ENCODE measurements around the gene LMO1.

Gene LMO1

DNA sequence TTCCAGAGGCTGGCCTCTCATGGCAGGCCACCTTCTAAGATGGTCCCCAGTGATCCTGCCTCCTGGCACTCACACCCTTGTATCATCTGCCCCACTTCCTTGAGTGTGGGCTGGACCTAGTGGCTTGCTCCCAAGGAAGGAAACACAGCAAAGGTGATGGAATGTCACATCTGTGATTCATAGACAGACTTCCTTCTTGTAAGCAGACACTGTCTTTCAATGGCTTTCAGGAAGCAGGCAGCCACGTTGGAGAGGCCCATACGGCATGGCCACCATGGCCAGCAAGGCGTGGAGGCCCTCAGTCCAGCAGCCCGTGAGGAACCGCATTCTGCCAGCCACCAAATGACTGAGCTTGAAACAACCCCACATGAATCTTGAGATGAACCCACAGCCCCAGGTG is 11.3 kb downstream of the LMO1 start:
- Histone ChIP-seq H3K27ac (replicated peaks) (no peak overlapping the region), H3K27me3 (ENCODE audit: insufficient read depth, poor library complexity, severe bottlenecking) (no peaks in the 10 kb centered on the region), H3K4me3 (replicated peaks; ENCODE audit: insufficient read depth, low read length) (no peak overlapping the region)
- no peak for TF ChIP-seq POLR2AphosphoS5 (IDR thresholded peaks at IDR 0.05; ENCODE audit: low read depth)
- no peak for TF ChIP-seq GABPA (IDR thresholded peaks at IDR 0.05; ENCODE audit: low read depth)
- TF ChIP-seq, protein P1, sequence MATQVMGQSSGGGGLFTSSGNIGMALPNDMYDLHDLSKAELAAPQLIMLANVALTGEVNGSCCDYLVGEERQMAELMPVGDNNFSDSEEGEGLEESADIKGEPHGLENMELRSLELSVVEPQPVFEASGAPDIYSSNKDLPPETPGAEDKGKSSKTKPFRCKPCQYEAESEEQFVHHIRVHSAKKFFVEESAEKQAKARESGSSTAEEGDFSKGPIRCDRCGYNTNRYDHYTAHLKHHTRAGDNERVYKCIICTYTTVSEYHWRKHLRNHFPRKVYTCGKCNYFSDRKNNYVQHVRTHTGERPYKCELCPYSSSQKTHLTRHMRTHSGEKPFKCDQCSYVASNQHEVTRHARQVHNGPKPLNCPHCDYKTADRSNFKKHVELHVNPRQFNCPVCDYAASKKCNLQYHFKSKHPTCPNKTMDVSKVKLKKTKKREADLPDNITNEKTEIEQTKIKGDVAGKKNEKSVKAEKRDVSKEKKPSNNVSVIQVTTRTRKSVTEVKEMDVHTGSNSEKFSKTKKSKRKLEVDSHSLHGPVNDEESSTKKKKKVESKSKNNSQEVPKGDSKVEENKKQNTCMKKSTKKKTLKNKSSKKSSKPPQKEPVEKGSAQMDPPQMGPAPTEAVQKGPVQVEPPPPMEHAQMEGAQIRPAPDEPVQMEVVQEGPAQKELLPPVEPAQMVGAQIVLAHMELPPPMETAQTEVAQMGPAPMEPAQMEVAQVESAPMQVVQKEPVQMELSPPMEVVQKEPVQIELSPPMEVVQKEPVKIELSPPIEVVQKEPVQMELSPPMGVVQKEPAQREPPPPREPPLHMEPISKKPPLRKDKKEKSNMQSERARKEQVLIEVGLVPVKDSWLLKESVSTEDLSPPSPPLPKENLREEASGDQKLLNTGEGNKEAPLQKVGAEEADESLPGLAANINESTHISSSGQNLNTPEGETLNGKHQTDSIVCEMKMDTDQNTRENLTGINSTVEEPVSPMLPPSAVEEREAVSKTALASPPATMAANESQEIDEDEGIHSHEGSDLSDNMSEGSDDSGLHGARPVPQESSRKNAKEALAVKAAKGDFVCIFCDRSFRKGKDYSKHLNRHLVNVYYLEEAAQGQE (IDR thresholded peaks at IDR 0.05; ENCODE audit: insufficient replicate concordance, low read depth), result no peak
- TF ChIP-seq, protein P2, sequence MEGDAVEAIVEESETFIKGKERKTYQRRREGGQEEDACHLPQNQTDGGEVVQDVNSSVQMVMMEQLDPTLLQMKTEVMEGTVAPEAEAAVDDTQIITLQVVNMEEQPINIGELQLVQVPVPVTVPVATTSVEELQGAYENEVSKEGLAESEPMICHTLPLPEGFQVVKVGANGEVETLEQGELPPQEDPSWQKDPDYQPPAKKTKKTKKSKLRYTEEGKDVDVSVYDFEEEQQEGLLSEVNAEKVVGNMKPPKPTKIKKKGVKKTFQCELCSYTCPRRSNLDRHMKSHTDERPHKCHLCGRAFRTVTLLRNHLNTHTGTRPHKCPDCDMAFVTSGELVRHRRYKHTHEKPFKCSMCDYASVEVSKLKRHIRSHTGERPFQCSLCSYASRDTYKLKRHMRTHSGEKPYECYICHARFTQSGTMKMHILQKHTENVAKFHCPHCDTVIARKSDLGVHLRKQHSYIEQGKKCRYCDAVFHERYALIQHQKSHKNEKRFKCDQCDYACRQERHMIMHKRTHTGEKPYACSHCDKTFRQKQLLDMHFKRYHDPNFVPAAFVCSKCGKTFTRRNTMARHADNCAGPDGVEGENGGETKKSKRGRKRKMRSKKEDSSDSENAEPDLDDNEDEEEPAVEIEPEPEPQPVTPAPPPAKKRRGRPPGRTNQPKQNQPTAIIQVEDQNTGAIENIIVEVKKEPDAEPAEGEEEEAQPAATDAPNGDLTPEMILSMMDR (IDR thresholded peaks at IDR 0.05; ENCODE audit: insufficient read depth, low read length), result no peak
- no peak for TF ChIP-seq SPI1 (IDR thresholded peaks at IDR 0.05; ENCODE audit: borderline replicate concordance, low read depth)
- DNase-seq (ENCODE audit: low read depth in 1 of 2, low spot score in 1 of 2), result no peak

DNA sequence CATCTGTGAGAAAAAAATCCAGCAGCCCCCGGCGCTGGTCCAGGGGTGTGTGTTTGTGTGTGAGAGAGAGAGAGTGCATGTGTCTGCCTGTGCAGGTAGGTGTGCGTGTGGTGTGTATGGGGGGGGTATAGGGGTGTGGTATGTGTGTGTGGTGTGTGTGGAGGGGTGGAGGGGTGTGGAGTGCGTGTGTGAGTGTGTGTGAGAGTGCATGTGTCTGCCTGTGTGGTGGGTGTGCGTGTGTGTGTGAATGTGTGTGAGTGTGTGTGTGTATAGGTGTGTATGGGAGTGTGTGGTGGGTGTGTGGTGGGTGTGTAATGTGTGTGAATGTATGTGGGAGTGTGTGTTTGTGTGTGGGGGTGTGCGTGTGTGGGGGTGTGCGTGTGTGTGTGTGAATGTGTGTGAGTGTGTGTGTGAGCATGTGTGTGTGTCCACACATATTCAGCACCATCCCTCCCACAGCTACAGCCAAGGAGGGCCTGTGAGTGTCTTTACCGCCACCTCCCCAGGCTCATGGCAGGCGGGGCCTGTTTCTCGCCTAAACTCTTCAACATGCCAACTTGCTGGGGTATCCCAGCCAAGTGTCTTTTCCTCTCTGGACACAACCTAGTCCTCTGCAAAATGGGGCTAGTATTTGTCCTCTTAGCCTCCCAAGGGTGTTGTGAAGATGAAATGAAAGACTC is 11.9 kb downstream of the LMO1 start:
- no peak for DNase-seq (ENCODE audit: low read depth in 1 of 2, low spot score in 1 of 2)
- H3K27me3 ChIP-seq (ENCODE audit: insufficient read depth, poor library complexity, severe bottlenecking), result no peaks in the 10 kb centered on the region
- H3K27ac ChIP-seq (replicated peaks), result no peak overlapping the region
- H3K4me3 ChIP-seq (replicated peaks; ENCODE audit: insufficient read depth, low read length), result no peak overlapping the region
- TF ChIP-seq, protein P1 (IDR thresholded peaks at IDR 0.05; ENCODE audit: insufficient replicate concordance, low read depth), result no peak
- TF ChIP-seq SPI1 (IDR thresholded peaks at IDR 0.05; ENCODE audit: borderline replicate concordance, low read depth) (no peak), GABPA (IDR thresholded peaks at IDR 0.05; ENCODE audit: low read depth) (no peak), POLR2AphosphoS5 (IDR thresholded peaks at IDR 0.05; ENCODE audit: low read depth) (no peak)
- TF ChIP-seq, protein P2 (IDR thresholded peaks at IDR 0.05; ENCODE audit: insufficient read depth, low read length), result no peak

DNA sequence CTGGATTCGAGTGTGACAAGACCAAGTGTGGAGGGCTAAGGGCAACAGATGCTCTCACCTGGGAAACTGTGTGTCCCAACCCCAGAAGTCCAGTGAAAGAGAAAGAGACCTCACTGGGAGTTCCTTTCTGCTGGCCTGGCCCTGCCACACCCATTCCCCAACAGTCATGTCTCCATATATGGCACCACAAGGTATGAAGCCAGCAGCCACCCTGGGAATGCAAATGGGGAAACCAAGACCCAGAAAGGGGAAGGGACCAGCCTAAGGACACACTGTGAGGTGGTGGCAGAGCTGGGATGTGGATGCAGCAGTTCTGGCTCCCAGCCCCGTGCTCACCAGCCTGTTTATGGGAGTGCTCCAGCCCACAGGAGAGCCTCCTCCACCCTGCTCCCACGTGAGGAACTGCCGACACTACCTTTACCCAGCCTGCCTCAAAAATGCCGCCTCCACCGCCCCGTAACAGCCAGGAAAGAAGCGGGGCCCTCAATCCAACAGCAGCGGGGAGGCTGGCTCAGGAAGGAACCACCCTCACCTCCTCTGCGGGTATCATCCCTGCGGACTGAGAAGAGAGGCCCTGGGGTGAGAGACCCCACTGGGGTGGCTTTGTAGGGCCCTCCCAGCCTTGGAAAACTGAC is 12.6 kb downstream of the LMO1 start:
- TF ChIP-seq, protein P1 (IDR thresholded peaks at IDR 0.05; ENCODE audit: insufficient replicate concordance, low read depth), result no peak
- TF ChIP-seq POLR2AphosphoS5 (IDR thresholded peaks at IDR 0.05; ENCODE audit: low read depth), result no peak
- TF ChIP-seq GABPA (IDR thresholded peaks at IDR 0.05; ENCODE audit: low read depth), result no peak
- TF ChIP-seq, protein P2 (IDR thresholded peaks at IDR 0.05; ENCODE audit: insufficient read depth, low read length), result no peak
- TF ChIP-seq SPI1 (IDR thresholded peaks at IDR 0.05; ENCODE audit: borderline replicate concordance, low read depth), result no peak
- H3K27me3 ChIP-seq (ENCODE audit: insufficient read depth, poor library complexity, severe bottlenecking), result no peaks in the 10 kb centered on the region
- no peak for DNase-seq (ENCODE audit: low read depth in 1 of 2, low spot score in 1 of 2)
- no peak overlapping the region for H3K4me3 ChIP-seq (replicated peaks; ENCODE audit: insufficient read depth, low read length)
- no peak overlapping the region for H3K27ac ChIP-seq (replicated peaks)

All from HL-60 (cell line).